ENCODE results near the gene TOMM34. TPM values are rescaled to one million over a fixed set of nuclear protein-coding genes. Genes with fewer than 3 reads are reported as not detected.

Gene TOMM34
- total RNA-seq, 2 experiments from 2014 or later, result 5.6 to 5.9 TPM

- DNase-seq, result peak in 4 of 14 experiments; percentile 22 to 46 (median 27)
- H3K4me3 Mint-ChIP-seq, result peak overlapping the region; percentile 88
- H3K36me3 ChIP-seq (ENCODE audit: insufficient read depth, low read length), result peaks cover 78% of the 10 kb centered on the region
- H3K27ac ChIP-seq (ENCODE audit: low read depth in 1 of 2, low read length in 2 of 2), result peak overlapping the region; percentile 62 to 66
- TF ChIP-seq CTCF (IDR thresholded peaks at IDR 0.05), result no peak
- no peaks in the 10 kb centered on the region for H3K27me3 Mint-ChIP-seq
- no peaks in the 10 kb centered on the region for H3K27me3 ChIP-seq (ENCODE audit: control insufficient read depth in 1 of 2, insufficient read depth in 2 of 2, low read length in 2 of 2)
- ChIA-PET POLR2A (interaction anchor here (0.7 to 2.3 kb wide), 6 partner anchors 12 to 81 kb away, joined by 3 to 16 read pairs (median 4); partner anchors contain the start of genes PABPC1L, STK4 and TOMM34), CTCF (interaction anchor here (0.7 to 2.2 kb wide), 2 partner anchors 21 to 24 kb away, joined by 3 to 10 read pairs; partner anchors contain the start of gene STK4)
- peak overlapping the region; percentile 88 for H3K27ac Mint-ChIP-seq
- peaks cover 88% of the 10 kb centered on the region for H3K36me3 Mint-ChIP-seq (ENCODE audit: low read depth)
- H3K4me1 Mint-ChIP-seq (ENCODE audit: low read depth), result peaks cover 82% of the 10 kb centered on the region
- peak overlapping the region; percentile 45 for H3K4me3 ChIP-seq (ENCODE audit: low read length)
- H3K4me1 ChIP-seq (ENCODE audit: insufficient read depth, low read length), result peaks cover 41% of the 10 kb centered on the region
- H3K9me3 Mint-ChIP-seq, result no peaks in the 10 kb centered on the region
- ATAC-seq (ENCODE audit: poor library complexity), result peak; percentile 50
- H3K9me3 ChIP-seq (ENCODE audit: control insufficient read depth in 1 of 2, insufficient read depth in 1 of 2, low read length in 2 of 2), result no peaks in the 10 kb centered on the region
- intact Hi-C loops (cut with DNase I, micrococcal nuclease), result loop anchor here (2.0 to 5.0 kb wide), 2 partner anchors 24 to 33 kb away; partner anchors contain the start of gene STK4 (in 1 of the 2)
Observed at GRCh38 chr20:44990425-44990824, 30.2 kb upstream of the TOMM34 start.

- H3K9me3 ChIP-seq (ENCODE audit: control insufficient read depth in 1 of 2, insufficient read depth in 1 of 2, low read length in 2 of 2), result no peaks in the 10 kb centered on the region
- peaks cover 73% of the 10 kb centered on the region for H3K36me3 ChIP-seq (ENCODE audit: insufficient read depth, low read length)
- ChIA-PET CTCF (interaction anchor here (1.2 kb wide), 1 partner anchor 30 kb away, joined by 4 read pairs; no protein-coding TSS in a partner anchor), POLR2A (interaction anchor here (0.7 to 0.8 kb wide), 2 partner anchors 9 to 103 kb away, joined by 3 to 4 read pairs; partner anchors contain the start of gene YWHAB)
- H3K4me1 ChIP-seq (ENCODE audit: insufficient read depth, low read length), result peaks cover 38% of the 10 kb centered on the region
- peaks cover 78% of the 10 kb centered on the region for H3K4me1 Mint-ChIP-seq (ENCODE audit: low read depth)
- H3K36me3 Mint-ChIP-seq (ENCODE audit: low read depth), result peaks cover 85% of the 10 kb centered on the region
- H3K9me3 Mint-ChIP-seq, result no peaks in the 10 kb centered on the region
- no peak overlapping the region for H3K4me3 ChIP-seq (ENCODE audit: low read length)
- H3K4me3 Mint-ChIP-seq, result peak overlapping the region; percentile 76
- H3K27me3 Mint-ChIP-seq, result no peaks in the 10 kb centered on the region
- no peaks in the 10 kb centered on the region for H3K27me3 ChIP-seq (ENCODE audit: control insufficient read depth in 1 of 2, insufficient read depth in 2 of 2, low read length in 2 of 2)
- H3K27ac Mint-ChIP-seq, result peak overlapping the region; percentile 88
- no peak for ATAC-seq (ENCODE audit: poor library complexity)
- no peak for TF ChIP-seq CTCF (IDR thresholded peaks at IDR 0.05)
- intact Hi-C loops (cut with DNase I, micrococcal nuclease), result no loop called here
- DNase-seq, result no peak
- no peak overlapping the region for H3K27ac ChIP-seq (ENCODE audit: low read depth in 1 of 2, low read length in 2 of 2)
Observed at GRCh38 chr20:44988631-44989171, 28.5 kb upstream of the TOMM34 start.

GRCh38 chr20:44983093-44983674 is 23.0 kb upstream of the TOMM34 start:
- no peak for DNase-seq
- no peaks in the 10 kb centered on the region for H3K9me3 Mint-ChIP-seq
- H3K27me3 Mint-ChIP-seq, result no peaks in the 10 kb centered on the region
- ChIA-PET CTCF (interaction anchor here (1.6 to 2.8 kb wide), 2 partner anchors 9 to 11 kb away, joined by 3 to 10 read pairs; no protein-coding TSS in a partner anchor), POLR2A (interaction anchor here (1.0 to 1.2 kb wide), 2 partner anchors 16 to 23 kb away, joined by 3 to 4 read pairs; partner anchors contain the start of gene TOMM34)
- no peak for ATAC-seq (ENCODE audit: poor library complexity)
- intact Hi-C loops (cut with DNase I, micrococcal nuclease), result loop anchor here in 1 of 2 experiments (2.0 kb wide), 1 partner anchor 14 kb away; no protein-coding TSS in a partner anchor
- Histone ChIP-seq H3K27ac (ENCODE audit: low read depth in 1 of 2, low read length in 2 of 2) (peak overlapping the region; percentile 36 to 95), H3K36me3 (ENCODE audit: insufficient read depth, low read length) (peaks cover 80% of the 10 kb centered on the region), H3K4me1 (ENCODE audit: insufficient read depth, low read length) (peaks cover 56% of the 10 kb centered on the region), H3K9me3 (ENCODE audit: control insufficient read depth in 1 of 2, insufficient read depth in 1 of 2, low read length in 2 of 2) (no peaks in the 10 kb centered on the region), H3K27me3 (ENCODE audit: control insufficient read depth in 1 of 2, insufficient read depth in 2 of 2, low read length in 2 of 2) (no peaks in the 10 kb centered on the region), H3K4me3 (ENCODE audit: low read length) (no peak overlapping the region)
- peak overlapping the region; percentile 17 for H3K4me3 Mint-ChIP-seq
- peaks cover 91% of the 10 kb centered on the region for H3K36me3 Mint-ChIP-seq (ENCODE audit: low read depth)
- H3K27ac Mint-ChIP-seq, result peak overlapping the region; percentile 96
- no peak for TF ChIP-seq CTCF (IDR thresholded peaks at IDR 0.05)
- H3K4me1 Mint-ChIP-seq (ENCODE audit: low read depth), result peaks cover 85% of the 10 kb centered on the region

Measured in CD4-positive, alpha-beta T cell (primary cell).